Colonic mucosa (tissue), 4 donors: Measurements from ENCODE around the gene TMEM190. TPM values are rescaled to one million over a fixed set of nuclear protein-coding genes. Genes with fewer than 3 reads are reported as not detected.

Source experiments
- DNase-seq: peaks from one replicate; pipeline ENCODE4 v3.0.0-alpha.2; 2020
- H3K27ac ChIP-seq: fragments of 200-600 bp; one replicate; pipeline ENCODE4 v1.8.0; 2021
- H3K27me3 ChIP-seq: fragments of 200-600 bp; one replicate; pipeline ENCODE4 v1.8.0; 2021
- H3K36me3 ChIP-seq: fragments of 200-600 bp; one replicate; pipeline ENCODE4 v1.8.0; 2021
- H3K4me1 ChIP-seq: fragments of 200-600 bp; one replicate; pipeline ENCODE4 v1.8.0; 2021; ENCODE audit warnings: mild to moderate bottlenecking
- H3K4me3 ChIP-seq: fragments of 200-600 bp; one replicate; pipeline ENCODE4 v1.8.0; 2021
- H3K9ac ChIP-seq, 2 donors: one replicate each; pipeline ENCODE4 v1.7.0; 2013; ENCODE audit warnings: control low read depth in 2 of 2, low read depth in 2 of 2, low read length in 2 of 2
- H3K9me3 ChIP-seq: fragments of 200-600 bp; one replicate; pipeline ENCODE4 v1.8.0; 2021
- CTCF ChIP-seq: fragments of 200-600 bp; IDR thresholded peaks from one replicate; pipeline ENCODE4 v1.8.0; 2022; ENCODE audit warnings: antibody characterized with exemption, mild to moderate bottlenecking
- intact Hi-C: fragments of 100-400 bp; cut with DNase I; formaldehyde crosslinking; loops from one replicate; pipeline ENCODE4 v1.14.1; 2022
- total RNA-seq, 2 donors: library from RNA; stranded (reverse); fragmentation: NEBNext Ultra II Directional in 1 of 2; extraction: Animal tissue kit (Norgen Biotek cat#: 25700) in 1 of 2; gene quantifications; one replicate each; pipeline ENCODE4 v1.2.1, GENCODE V29; 2021
- donor health status: healthy.
- donor health status: DM: no; HTN: no; CAD: no.
- donor health status: DM: no; HTN: no; CAD: no.

TMEM190 gene
- total RNA-seq, 2 donors from 2014 or later: not detected

GRCh38 chr19:55423225-55424005 is 46.8 kb downstream of the TMEM190 start:
- no peaks in the 10 kb centered on the region for H3K27me3 ChIP-seq
- intact Hi-C loops: no loop called here
- no peaks in the 10 kb centered on the region for H3K9me3 ChIP-seq
- no peak overlapping the region for H3K27ac ChIP-seq
- no peaks in the 10 kb centered on the region for H3K36me3 ChIP-seq
- TF ChIP-seq CTCF: no peak
- H3K9ac ChIP-seq: no peak overlapping the region
- H3K4me1 ChIP-seq: no peaks in the 10 kb centered on the region
- no peak for DNase-seq
- H3K4me3 ChIP-seq: no peak overlapping the region

- Histone ChIP-seq H3K27ac (no peak overlapping the region), H3K4me3 (no peak overlapping the region), H3K4me1 (no peaks in the 10 kb centered on the region), H3K9me3 (no peaks in the 10 kb centered on the region), H3K27me3 (no peaks in the 10 kb centered on the region), H3K36me3 (no peaks in the 10 kb centered on the region), H3K9ac (no peak overlapping the region)
- TF ChIP-seq CTCF: no peak
- intact Hi-C loops: no loop called here
- no peak for DNase-seq
These were observed 47.9 kb downstream of the TMEM190 start for GRCh38 chr19:55424518-55424917.

- no peaks in the 10 kb centered on the region for H3K4me1 ChIP-seq
- H3K9me3 ChIP-seq: no peaks in the 10 kb centered on the region
- no peak overlapping the region for H3K4me3 ChIP-seq
- no peak for TF ChIP-seq CTCF
- intact Hi-C loops: no loop called here
- no peak for DNase-seq
- H3K9ac ChIP-seq: no peak overlapping the region
- no peak overlapping the region for H3K27ac ChIP-seq
- H3K36me3 ChIP-seq: no peaks in the 10 kb centered on the region
- H3K27me3 ChIP-seq: no peaks in the 10 kb centered on the region
These were observed 49.4 kb downstream of the TMEM190 start for GRCh38 chr19:55426042-55426441.

Other genes with a start within 250 kb of the TMEM190 start
- gene TNNT1, start 227.6 kb upstream of the TMEM190 start, total RNA-seq: 1 to 10 TPM in 1 of 2 donors, under 1 TPM in 1; 0.69 to 2.1 TPM
- 1 to 10 TPM in 1 of 2 donors, under 1 TPM in 1; 0.64 to 1.2 TPM for gene TNNI3, start 219.1 kb upstream of the TMEM190 start, total RNA-seq
- 1 to 10 TPM; 1.6 to 2.4 TPM for gene DNAAF3, start 210.2 kb upstream of the TMEM190 start, total RNA-seq
- gene SYT5, start 196.5 kb upstream of the TMEM190 start, total RNA-seq: 1 to 10 TPM in 1 of 2 donors, under 1 TPM in 1; 0.67 to 3.2 TPM
- 100 to 1,000 TPM in 1 of 2 donors, 10 to 100 TPM in 1; 76.3 to 131 TPM for gene PTPRH, start 167.3 kb upstream of the TMEM190 start, total RNA-seq
- 1 to 10 TPM; 2.1 to 5.3 TPM for gene TMEM86B, start 148.1 kb upstream of the TMEM190 start, total RNA-seq
- gene PPP6R1, start 117.8 kb upstream of the TMEM190 start, total RNA-seq: 10 to 100 TPM; 65.1 to 97.2 TPM
- gene HSPBP1, start 96.7 kb upstream of the TMEM190 start, total RNA-seq: 10 to 100 TPM; 29.0 to 82.3 TPM
- gene BRSK1, start 92.8 kb upstream of the TMEM190 start, total RNA-seq: 1 to 10 TPM in 1 of 2 donors, under 1 TPM in 1; 0.59 to 2.3 TPM
- 10 to 100 TPM in 1 of 2 donors, 1 to 10 TPM in 1; 9.7 to 47.2 TPM for gene TMEM150B, start 51.5 kb upstream of the TMEM190 start, total RNA-seq
- 10 to 100 TPM; 14.9 to 24.9 TPM for gene KMT5C, start 37.0 kb upstream of the TMEM190 start, total RNA-seq
- 10 to 100 TPM; 12.9 to 15.2 TPM for gene COX6B2, start 22.1 kb upstream of the TMEM190 start, total RNA-seq
- gene GARIN5B, start 13.6 kb upstream of the TMEM190 start, total RNA-seq: not detected
- under 1 TPM in 1 of 2 donors, not detected in 1; 0.64 TPM for gene IL11, start 6.4 kb upstream of the TMEM190 start, total RNA-seq
- gene TMEM238, start 7.5 kb downstream of the TMEM190 start, total RNA-seq: 10 to 100 TPM; 78.1 to 85.9 TPM
- 1,000 to 10,000 TPM; 1,447 to 1,819 TPM for gene RPL28, start 9.1 kb downstream of the TMEM190 start, total RNA-seq
- gene UBE2S, start 31.0 kb downstream of the TMEM190 start, total RNA-seq: 100 to 1,000 TPM in 1 of 2 donors, 10 to 100 TPM in 1; 43.8 to 147 TPM
- not detected for gene SHISA7, start 66.5 kb downstream of the TMEM190 start, total RNA-seq
- gene ISOC2, start 84.8 kb downstream of the TMEM190 start, total RNA-seq: 100 to 1,000 TPM in 1 of 2 donors, 10 to 100 TPM in 1; 89.8 to 132 TPM
- not detected for gene C19orf85, start 87.9 kb downstream of the TMEM190 start, total RNA-seq
- gene ZNF628, start 99.8 kb downstream of the TMEM190 start, total RNA-seq: 1 to 10 TPM; 8.6 to 8.9 TPM
- gene NAT14, start 108.4 kb downstream of the TMEM190 start, total RNA-seq: 1 to 10 TPM; 4.9 to 7.7 TPM
- 1 to 10 TPM; 2.2 to 7.4 TPM for gene SSC5D, start 111.6 kb downstream of the TMEM190 start, total RNA-seq
- not detected for gene SBK2, start 160.3 kb downstream of the TMEM190 start, total RNA-seq
- not detected for gene SBK3, start 168.7 kb downstream of the TMEM190 start, total RNA-seq
- gene ZNF579, start 204.0 kb downstream of the TMEM190 start, total RNA-seq: 1 to 10 TPM; 8.0 to 8.7 TPM
- gene FIZ1, start 222.7 kb downstream of the TMEM190 start, total RNA-seq: 10 to 100 TPM; 12.2 to 14.5 TPM
- gene ZNF524, start 223.5 kb downstream of the TMEM190 start, total RNA-seq: 10 to 100 TPM; 30.4 to 33.9 TPM
- 10 to 100 TPM; 12.9 to 13.1 TPM for gene ZNF865, start 228.8 kb downstream of the TMEM190 start, total RNA-seq
- 10 to 100 TPM in 1 of 2 donors, 1 to 10 TPM in 1; 9.9 to 10.2 TPM for gene ZNF784, start 247.7 kb downstream of the TMEM190 start, total RNA-seq